A673 (cell line): ENCODE results near the gene ZNF354B.

Source experiments
- EZH2 ChIP-seq: fragments of 200-600 bp; sonication (generic); IDR thresholded peaks from 2 replicates; pipeline ENCODE4 v1.6.1; 2017; ENCODE audit warnings: borderline replicate concordance, low read depth, mild to moderate bottlenecking, mixed read lengths, antibody characterized with exemption, low read length; ENCODE audit not compliant: poor library complexity, severe bottlenecking
- TF ChIP-seq, protein P1 (sequence below): fragments of 300-800, 200-600 bp; sonication (generic); conservative IDR thresholded peaks from 2 replicates; pipeline ENCODE4 v1.5.1; 2017; ENCODE audit warnings: low read depth, mild to moderate bottlenecking, antibody characterized with exemption, low read length, moderate library complexity, mixed read lengths

DNA sequence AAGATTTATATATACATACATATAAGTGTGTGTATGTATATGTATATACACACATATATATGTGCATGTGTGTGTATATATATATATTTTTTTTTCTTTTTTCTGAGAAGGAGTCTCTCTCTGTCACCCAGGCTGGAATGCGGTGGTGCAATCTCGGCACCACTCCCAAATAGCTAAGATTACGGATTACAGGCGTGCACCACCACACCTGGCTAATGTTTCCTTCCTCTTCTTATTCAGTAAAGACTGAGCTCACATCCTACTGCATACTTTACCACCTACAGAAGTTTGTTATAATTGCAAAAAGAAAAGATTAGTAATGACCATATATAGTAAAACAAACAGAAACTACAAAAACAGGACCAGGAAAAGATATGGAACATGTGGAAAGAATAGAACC is 23.1 kb upstream of the ZNF354B start:
- TF ChIP-seq, protein P1, sequence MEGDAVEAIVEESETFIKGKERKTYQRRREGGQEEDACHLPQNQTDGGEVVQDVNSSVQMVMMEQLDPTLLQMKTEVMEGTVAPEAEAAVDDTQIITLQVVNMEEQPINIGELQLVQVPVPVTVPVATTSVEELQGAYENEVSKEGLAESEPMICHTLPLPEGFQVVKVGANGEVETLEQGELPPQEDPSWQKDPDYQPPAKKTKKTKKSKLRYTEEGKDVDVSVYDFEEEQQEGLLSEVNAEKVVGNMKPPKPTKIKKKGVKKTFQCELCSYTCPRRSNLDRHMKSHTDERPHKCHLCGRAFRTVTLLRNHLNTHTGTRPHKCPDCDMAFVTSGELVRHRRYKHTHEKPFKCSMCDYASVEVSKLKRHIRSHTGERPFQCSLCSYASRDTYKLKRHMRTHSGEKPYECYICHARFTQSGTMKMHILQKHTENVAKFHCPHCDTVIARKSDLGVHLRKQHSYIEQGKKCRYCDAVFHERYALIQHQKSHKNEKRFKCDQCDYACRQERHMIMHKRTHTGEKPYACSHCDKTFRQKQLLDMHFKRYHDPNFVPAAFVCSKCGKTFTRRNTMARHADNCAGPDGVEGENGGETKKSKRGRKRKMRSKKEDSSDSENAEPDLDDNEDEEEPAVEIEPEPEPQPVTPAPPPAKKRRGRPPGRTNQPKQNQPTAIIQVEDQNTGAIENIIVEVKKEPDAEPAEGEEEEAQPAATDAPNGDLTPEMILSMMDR: no peak
- TF ChIP-seq EZH2: no peak
